Activated CD8-positive, alpha-beta memory T cell treated with anti-CD3 and anti-CD28 coated beads, Interleukin-2, amount 10 ng/mL, durations not matched to agents 7 days and 5 days (primary cell): ENCODE measurements around the gene PKP4. TPM values are rescaled to one million over a fixed set of nuclear protein-coding genes. Genes with fewer than 3 reads are reported as not detected.
"Not testable (repeated sequence)": the region's sequence is repeated elsewhere in the genome, so short reads cannot be mapped to it uniquely, and the experiment has no call there.

Experiments used
- ATAC-seq: fragments of 150-1000 bp; cut with Tn5 transposase; one replicate; pipeline ENCODE4 v1.10.0; 2021; ENCODE audit warnings: moderate library complexity
- CTCF ChIA-PET: fragments of 350-600 bp; sonication (Branson Sonifier 250); formaldehyde crosslinking; loops from one replicate; lab custom pipeline; 2021; ENCODE audit warnings: antibody characterized with exemption; lab: Charles Lee
- DNase-seq: peaks from one replicate; pipeline ENCODE4 v3.0.0-alpha.2; 2020
- H3K27ac Mint-ChIP-seq: one replicate; pipeline ENCODE4 v1.8.0; 2021; ENCODE audit warnings: mild to moderate bottlenecking, mixed read lengths
- H3K27me3 Mint-ChIP-seq: one replicate; pipeline ENCODE4 v1.8.0; 2021; ENCODE audit warnings: mixed read lengths
- H3K36me3 Mint-ChIP-seq: one replicate; pipeline ENCODE4 v1.8.0; 2021; ENCODE audit warnings: mild to moderate bottlenecking, mixed read lengths
- H3K4me1 Mint-ChIP-seq: one replicate; pipeline ENCODE4 v1.8.0; 2021; ENCODE audit warnings: mixed read lengths
- H3K4me3 Mint-ChIP-seq: one replicate; pipeline ENCODE4 v1.8.0; 2021; ENCODE audit warnings: mild to moderate bottlenecking, moderate library complexity, mixed read lengths
- H3K9me3 Mint-ChIP-seq: one replicate; pipeline ENCODE4 v1.8.0; 2022; ENCODE audit warnings: low read depth, mixed read lengths
- total RNA-seq, 2 experiments: library from RNA; stranded (reverse); gene quantifications; one replicate each; pipeline ENCODE4 v1.2.3, GENCODE V29; 2021

The PKP4 gene
- total RNA-seq, 2 experiments from 2014 or later, result 32.0 to 40.6 TPM

DNA sequence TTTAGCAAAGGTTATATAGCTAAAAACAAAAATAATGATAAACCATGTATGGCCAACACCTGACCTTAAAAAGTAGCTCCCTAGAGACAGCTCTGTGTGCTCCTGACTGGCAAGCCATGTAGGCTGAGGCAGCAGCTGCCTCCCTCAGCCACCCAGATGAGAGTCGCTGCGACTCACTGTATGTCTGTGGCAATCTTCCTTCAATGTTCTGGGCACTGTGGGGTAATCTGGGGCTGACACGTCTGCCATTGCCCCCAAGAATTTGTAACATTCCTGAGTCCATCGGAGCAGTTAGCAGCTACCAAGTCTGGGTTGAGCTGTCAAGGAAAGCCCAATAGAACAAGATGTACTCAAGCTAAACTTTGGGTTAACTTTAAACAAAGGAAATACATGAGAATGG lies 232.0 kb downstream of the PKP4 start:
- no peak overlapping the region for H3K27ac Mint-ChIP-seq
- no peaks in the 10 kb centered on the region for H3K9me3 Mint-ChIP-seq
- no peaks in the 10 kb centered on the region for H3K4me1 Mint-ChIP-seq
- CTCF ChIA-PET, result no interaction called here
- H3K27me3 Mint-ChIP-seq, result peaks cover 8% of the 10 kb centered on the region
- no peak for ATAC-seq
- H3K36me3 Mint-ChIP-seq, result no peaks in the 10 kb centered on the region
- DNase-seq, result no peak
- H3K4me3 Mint-ChIP-seq, result no peak overlapping the region

DNA sequence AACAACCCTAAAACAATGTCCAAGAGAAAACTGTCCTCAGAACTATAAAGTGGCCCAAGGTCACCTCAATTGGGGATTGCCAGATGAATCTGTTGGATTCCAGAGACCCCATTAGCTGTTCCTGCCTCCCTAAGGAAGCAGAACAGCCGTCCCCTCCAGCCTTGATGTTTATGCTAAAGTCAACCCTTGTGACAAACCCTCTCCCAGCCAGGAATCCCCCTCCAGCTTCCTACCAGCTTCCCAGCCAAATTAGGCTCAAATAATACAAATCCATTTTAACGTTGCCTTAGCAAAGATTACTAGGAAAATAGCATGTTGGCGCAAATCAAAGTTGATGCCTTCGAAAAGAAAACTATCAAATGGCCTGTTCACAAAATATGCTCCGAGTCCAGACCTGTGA lies 232.6 kb downstream of the PKP4 start:
- H3K36me3 Mint-ChIP-seq, result no peaks in the 10 kb centered on the region
- ATAC-seq, result no peak
- CTCF ChIA-PET, result no interaction called here
- H3K27me3 Mint-ChIP-seq, result peaks cover 8% of the 10 kb centered on the region
- no peaks in the 10 kb centered on the region for H3K9me3 Mint-ChIP-seq
- DNase-seq, result no peak
- H3K4me1 Mint-ChIP-seq, result no peaks in the 10 kb centered on the region
- no peak overlapping the region for H3K4me3 Mint-ChIP-seq
- H3K27ac Mint-ChIP-seq, result no peak overlapping the region

DNA sequence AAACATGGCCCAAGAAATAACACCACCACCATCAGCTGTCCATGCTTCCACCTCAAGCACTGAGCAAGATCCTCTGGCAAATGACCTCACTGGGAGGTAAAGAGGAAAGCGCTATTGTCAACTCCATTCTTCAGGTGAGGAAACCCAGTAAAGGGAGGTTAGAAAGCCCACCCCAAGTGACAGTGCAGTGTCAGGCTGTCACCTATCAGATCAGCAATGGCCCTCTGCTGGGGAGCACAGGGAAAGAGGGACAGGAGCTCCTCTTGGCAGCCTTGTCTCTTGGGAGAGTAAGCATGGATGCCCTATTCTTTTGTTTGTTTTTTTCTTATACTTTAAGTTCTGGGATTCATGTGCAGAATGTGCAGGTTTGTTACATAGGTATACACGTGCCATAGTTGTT lies 234.1 kb downstream of the PKP4 start:
- ATAC-seq, result no peak
- Mint-ChIP-seq H3K27ac (no peak overlapping the region), H3K27me3 (peaks cover 8% of the 10 kb centered on the region), H3K4me3 (no peak overlapping the region), H3K4me1 (no peaks in the 10 kb centered on the region), H3K9me3 (no peaks in the 10 kb centered on the region), H3K36me3 (no peaks in the 10 kb centered on the region)
- no peak for DNase-seq
- CTCF ChIA-PET, result no interaction called here

DNA sequence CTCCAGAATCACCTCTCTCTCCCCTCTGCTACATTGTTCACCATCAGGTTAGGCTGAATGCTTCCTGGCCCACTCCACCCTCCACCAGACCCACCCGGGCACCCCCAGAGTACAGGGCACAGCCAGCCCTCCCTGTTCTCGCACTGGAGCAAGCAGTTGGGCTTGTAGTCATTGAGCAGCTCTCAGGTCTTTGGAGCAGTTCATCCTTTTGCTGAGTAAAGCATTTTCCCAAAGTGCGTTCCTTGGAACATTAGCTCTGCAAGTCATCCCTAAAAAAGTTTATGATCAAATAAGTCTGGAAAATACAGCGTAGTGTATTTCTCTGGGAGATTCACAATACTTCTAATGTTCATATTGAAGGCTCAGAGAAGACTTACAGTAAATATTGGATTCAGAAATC lies 234.9 kb downstream of the PKP4 start:
- Mint-ChIP-seq H3K9me3 (no peaks in the 10 kb centered on the region), H3K27ac (no peak overlapping the region), H3K4me1 (no peaks in the 10 kb centered on the region), H3K36me3 (no peaks in the 10 kb centered on the region), H3K4me3 (no peak overlapping the region), H3K27me3 (peaks cover 8% of the 10 kb centered on the region)
- DNase-seq, result no peak
- no peak for ATAC-seq
- CTCF ChIA-PET, result no interaction called here

DNA sequence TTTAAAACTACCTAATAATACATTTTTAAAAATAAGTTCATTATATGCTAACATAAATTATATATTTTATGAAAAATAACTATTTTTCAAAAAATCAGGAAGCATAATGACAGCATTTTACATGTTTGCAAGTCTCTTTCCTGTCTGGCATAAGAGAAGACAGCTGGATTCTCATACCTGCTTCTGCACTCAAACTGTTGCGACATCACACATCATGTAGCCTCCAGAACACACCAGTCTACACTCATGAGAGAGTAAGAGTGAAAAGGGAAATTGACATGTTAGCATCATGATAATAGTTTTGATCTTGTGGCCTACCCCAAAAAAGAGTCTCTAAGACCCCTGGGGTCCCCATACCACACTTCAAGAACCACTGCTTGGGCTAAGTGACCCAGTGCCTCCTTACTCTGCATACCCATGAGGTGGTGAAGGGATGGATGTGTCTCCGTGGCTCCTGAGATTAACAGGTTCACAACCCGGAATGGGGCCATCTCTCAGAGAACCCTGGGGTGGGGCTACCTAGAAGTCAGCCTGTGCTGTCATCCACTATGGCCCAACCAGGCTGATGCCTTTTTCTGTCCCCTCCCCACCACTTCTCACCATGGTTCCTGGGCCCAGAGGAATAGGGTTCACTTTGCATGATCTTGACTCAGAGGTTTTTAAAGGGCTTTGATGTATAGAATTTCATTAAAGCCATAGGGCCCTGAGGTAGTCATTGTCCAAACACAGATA lies 235.8 kb downstream of the PKP4 start:
- no peak overlapping the region for H3K27ac Mint-ChIP-seq
- no peak overlapping the region for H3K4me3 Mint-ChIP-seq
- CTCF ChIA-PET, result no interaction called here
- H3K36me3 Mint-ChIP-seq, result no peaks in the 10 kb centered on the region
- no peaks in the 10 kb centered on the region for H3K9me3 Mint-ChIP-seq
- DNase-seq (no peak), ATAC-seq (no peak)
- no peaks in the 10 kb centered on the region for H3K4me1 Mint-ChIP-seq
- H3K27me3 Mint-ChIP-seq, result peaks cover 8% of the 10 kb centered on the region

DNA sequence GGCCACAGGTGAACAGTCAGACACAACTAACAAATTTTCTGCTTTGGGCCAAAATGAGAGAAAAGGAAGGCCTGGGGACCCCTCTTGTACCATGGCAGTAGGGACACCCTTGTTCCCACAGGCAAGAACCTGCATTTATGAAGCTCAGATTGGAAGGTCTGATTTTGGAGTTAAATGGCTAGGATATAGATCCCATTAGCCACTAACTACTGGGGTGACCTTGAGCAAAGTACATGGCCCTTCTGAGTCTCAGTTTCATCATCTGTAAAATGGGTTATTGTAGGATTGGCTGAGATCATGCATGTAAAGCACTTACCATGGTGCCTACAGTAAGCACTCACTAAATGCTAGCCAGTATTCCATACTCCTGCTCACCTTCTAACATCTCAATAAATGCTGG lies 236.7 kb downstream of the PKP4 start:
- Mint-ChIP-seq H3K36me3 (no peaks in the 10 kb centered on the region), H3K9me3 (no peaks in the 10 kb centered on the region), H3K4me3 (no peak overlapping the region), H3K27ac (no peak overlapping the region), H3K4me1 (no peaks in the 10 kb centered on the region), H3K27me3 (peaks cover 10% of the 10 kb centered on the region)
- CTCF ChIA-PET, result no interaction called here
- ATAC-seq (no peak), DNase-seq (no peak)

DNA sequence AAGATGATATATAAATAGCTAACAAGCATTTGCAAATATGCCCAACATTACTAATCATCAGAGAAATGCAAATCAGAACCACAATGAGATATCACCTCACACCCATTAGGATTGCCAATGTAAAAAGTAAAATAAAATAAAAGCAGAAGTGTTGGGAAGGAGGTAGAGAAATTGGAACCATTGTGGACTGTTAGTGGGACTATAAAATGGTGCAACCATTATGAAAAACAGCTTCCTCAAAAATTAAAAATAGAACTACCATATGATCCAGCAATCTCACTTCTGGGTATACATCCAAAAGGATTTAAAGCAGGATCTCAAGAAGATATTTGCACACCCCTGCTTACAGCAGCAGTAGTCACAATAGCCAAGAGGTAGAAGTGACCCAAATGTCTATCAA lies 238.6 kb downstream of the PKP4 start:
- H3K9me3 Mint-ChIP-seq, result no peaks in the 10 kb centered on the region
- ATAC-seq (no peak), DNase-seq (no peak)
- peaks cover 10% of the 10 kb centered on the region for H3K27me3 Mint-ChIP-seq
- H3K4me3 Mint-ChIP-seq, result no peak overlapping the region
- H3K36me3 Mint-ChIP-seq, result no peaks in the 10 kb centered on the region
- CTCF ChIA-PET, result no interaction called here
- H3K27ac Mint-ChIP-seq, result no peak overlapping the region
- H3K4me1 Mint-ChIP-seq, result no peaks in the 10 kb centered on the region

DNA sequence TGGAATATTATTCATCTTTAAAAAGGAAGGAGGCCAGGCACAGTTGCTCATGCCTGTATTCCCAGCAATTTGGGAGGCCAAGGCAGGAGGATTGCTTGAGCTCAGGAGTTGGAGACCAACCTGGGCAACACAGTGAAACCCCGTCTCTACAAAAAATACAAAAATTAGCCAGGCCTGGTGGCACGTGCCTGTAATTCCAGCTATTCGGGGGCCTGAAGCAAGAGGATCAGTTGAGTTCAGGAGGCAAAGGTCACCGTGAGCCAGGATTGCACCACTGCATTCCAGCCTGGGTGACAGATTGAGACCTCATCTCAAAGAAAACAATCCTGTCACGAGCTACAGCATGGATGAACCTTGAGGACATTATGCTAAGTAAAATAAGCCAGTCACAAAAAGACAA lies 239.0 kb downstream of the PKP4 start:
- H3K9me3 Mint-ChIP-seq, H3K27ac Mint-ChIP-seq, DNase-seq, H3K36me3 Mint-ChIP-seq, CTCF ChIA-PET, H3K4me3 Mint-ChIP-seq, H3K4me1 Mint-ChIP-seq, ATAC-seq: not testable (repeated sequence)
- peaks cover 10% of the 10 kb centered on the region for H3K27me3 Mint-ChIP-seq

DNA sequence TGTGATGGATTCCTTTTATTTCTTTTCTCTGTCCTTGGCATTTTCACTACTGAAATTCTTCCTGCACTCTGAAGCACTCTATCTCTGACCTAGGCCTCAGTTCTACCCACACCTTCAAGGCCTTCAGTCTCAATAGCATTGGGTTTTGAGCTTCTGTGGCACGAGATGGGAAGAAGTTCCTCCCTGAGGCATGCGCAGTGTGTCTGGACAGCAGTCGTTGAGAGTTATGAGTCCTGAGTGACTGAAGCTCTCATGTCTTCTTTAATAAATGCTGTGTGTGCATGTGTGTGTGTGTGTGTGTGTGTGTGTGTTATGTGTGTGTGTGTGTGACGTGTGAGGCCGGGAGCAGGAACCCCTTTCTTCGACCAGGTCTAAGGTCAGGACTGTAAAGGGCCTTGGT lies 242.6 kb downstream of the PKP4 start:
- DNase-seq (no peak), ATAC-seq (no peak)
- H3K4me1 Mint-ChIP-seq, result no peaks in the 10 kb centered on the region
- H3K4me3 Mint-ChIP-seq, result no peak overlapping the region
- CTCF ChIA-PET, result no interaction called here
- no peak overlapping the region for H3K27ac Mint-ChIP-seq
- H3K36me3 Mint-ChIP-seq, result no peaks in the 10 kb centered on the region
- no peaks in the 10 kb centered on the region for H3K9me3 Mint-ChIP-seq
- peaks cover 7% of the 10 kb centered on the region for H3K27me3 Mint-ChIP-seq

DNA sequence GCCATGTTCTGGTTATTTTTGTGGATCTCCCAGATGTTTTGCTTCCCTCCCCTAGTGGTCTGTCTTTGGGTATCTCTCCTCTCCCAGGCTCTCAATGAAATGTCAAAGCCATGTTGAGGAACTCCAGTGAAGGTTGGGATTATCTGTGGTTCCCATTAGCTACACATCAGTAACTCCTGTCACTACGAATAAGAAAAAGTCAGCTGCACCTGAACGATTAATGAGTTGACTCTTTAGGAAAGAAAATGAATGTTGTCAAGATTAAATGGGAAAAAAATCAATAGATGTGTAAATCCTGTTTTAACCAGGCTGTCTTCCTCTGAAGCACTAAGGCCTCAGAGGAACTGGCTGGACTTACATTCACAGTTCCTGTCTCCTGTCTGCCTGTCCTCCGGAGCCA lies 244.3 kb downstream of the PKP4 start:
- Mint-ChIP-seq H3K9me3 (no peaks in the 10 kb centered on the region), H3K4me1 (no peaks in the 10 kb centered on the region), H3K27ac (no peak overlapping the region), H3K36me3 (no peaks in the 10 kb centered on the region), H3K4me3 (no peak overlapping the region), H3K27me3 (peaks cover 11% of the 10 kb centered on the region)
- DNase-seq, result no peak
- CTCF ChIA-PET, result no interaction called here
- no peak for ATAC-seq

DNA sequence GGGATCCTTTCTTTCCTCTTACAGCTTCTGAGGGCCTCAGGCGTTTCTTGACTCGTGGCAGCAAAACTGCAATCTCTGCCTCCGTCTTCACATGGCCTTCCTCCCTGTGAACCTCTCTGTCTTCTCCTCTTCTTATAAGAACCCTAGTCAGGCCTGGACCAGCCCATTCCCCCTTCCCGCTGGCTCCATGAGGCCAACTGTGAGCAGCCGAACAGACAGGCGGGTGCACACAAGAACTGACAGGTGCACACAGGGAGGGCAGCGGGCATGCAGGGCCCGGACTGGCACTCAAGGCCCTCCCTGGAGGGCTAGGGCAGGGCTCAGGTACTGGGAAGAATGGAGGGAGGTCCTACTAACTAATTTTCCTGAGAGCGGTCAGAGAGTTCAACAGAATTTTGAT lies 246.0 kb downstream of the PKP4 start:
- Mint-ChIP-seq H3K27ac (no peak overlapping the region), H3K36me3 (no peaks in the 10 kb centered on the region), H3K4me1 (no peaks in the 10 kb centered on the region), H3K27me3 (peaks cover 6% of the 10 kb centered on the region), H3K9me3 (no peaks in the 10 kb centered on the region), H3K4me3 (no peak overlapping the region)
- DNase-seq, result no peak
- CTCF ChIA-PET, result no interaction called here
- no peak for ATAC-seq

DNA sequence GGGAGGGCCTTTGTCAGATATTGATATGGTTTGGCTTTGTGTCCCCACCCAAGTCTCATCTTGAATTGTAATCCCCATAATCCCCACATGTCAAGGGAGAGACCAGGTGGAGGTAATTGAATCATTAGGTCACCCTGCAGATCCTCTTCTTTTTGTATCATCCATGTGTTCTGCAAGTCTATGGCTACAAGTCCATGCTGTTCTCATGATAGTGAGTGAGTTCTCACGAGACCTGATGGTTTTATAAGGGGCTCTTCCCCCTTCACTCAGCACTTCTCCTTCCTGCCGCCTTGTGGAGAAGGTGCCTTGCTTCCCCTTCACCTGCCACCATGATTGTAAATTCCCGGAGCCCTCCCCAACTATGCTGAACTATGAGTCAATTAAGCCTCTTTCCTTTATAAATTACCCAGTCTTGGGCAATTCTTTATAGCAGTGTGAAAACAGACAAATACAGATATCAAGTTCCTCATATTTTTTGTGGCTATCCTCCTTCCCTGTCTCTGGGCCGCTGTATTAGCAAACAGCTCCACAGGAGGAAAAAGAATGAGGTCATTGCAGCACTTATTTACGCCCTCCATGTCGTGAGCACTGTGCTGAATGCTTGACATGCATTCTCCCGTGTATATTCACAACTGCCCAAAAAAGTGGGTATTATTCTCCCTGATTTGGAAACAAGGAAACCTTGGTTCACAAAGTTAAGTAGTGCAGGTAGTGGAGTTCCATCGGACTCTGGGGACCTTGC lies 248.1 kb downstream of the PKP4 start:
- H3K36me3 Mint-ChIP-seq, H3K27ac Mint-ChIP-seq, CTCF ChIA-PET, ATAC-seq, H3K4me3 Mint-ChIP-seq, H3K4me1 Mint-ChIP-seq, DNase-seq, H3K9me3 Mint-ChIP-seq, H3K27me3 Mint-ChIP-seq: not testable (repeated sequence)

DNA sequence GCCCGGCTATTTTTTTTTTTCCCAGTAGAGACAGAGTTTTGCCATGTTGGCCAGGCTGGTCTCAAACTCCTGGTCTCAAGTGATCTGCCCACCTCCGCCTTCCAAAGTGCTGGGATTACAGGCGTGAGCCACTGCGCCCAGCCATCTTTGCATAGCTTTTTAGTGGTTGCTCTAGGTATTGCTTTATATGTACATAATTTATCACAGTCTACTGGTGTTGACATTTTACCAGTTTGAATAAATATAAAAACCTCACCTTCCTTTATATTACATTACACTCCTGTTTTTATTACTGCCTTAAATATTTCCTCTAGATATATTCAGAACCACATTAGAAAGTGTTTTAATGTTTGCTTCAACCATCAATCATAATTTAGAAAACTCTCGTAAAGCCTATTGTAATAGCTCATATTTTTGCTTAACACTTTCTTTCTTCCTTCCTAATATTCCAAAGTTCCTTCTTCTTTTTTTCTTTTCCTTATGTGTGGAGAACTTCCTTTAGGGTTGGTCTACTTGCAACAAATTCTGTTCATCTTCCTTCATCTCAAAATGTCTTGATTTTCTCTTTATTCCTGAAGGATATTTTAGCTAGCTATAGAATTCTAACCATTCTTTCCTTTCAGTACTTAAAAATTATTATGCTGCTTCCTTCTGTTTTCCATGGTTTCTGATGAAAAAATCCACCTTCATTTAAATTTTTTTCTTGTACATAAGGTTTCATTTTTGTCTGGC lies 256.2 kb downstream of the PKP4 start:
- Mint-ChIP-seq H3K27ac (no peak overlapping the region), H3K36me3 (no peaks in the 10 kb centered on the region), H3K9me3 (peaks cover 3% of the 10 kb centered on the region), H3K4me3 (no peak overlapping the region), H3K27me3 (peaks cover 6% of the 10 kb centered on the region), H3K4me1 (no peaks in the 10 kb centered on the region)
- CTCF ChIA-PET, result no interaction called here
- ATAC-seq (no peak), DNase-seq (no peak)
